ENCODE data around the gene NSF.

GRCh38 chr17:46793541-46793940, 203.1 kb downstream of the NSF start:
- no peak for TF ChIP-seq CTCF (conservative IDR thresholded peaks at IDR 0.05; ENCODE audit: low read length)
- TF ChIP-seq EZH2phosphoT487 (IDR thresholded peaks at IDR 0.05; ENCODE audit: borderline replicate concordance, low read depth, low read length), result no peak
